Spleen (tissue), 7 donors: ENCODE data around the gene UBE2U.

Source experiments
- POLR2A ChIP-seq, 3 donors: fragments of 450-650 bp; IDR thresholded peaks; one replicate each; pipeline ENCODE4 v1.5.1; 2017; ENCODE audit warnings: antibody characterized with exemption in 3 of 3, mild to moderate bottlenecking in 1 of 3
- POLR2AphosphoS5 ChIP-seq, 3 donors: sonication (generic); formaldehyde crosslinking; IDR thresholded peaks; one replicate each; pipeline ENCODE4 v1.5.1; 2017; ENCODE audit warnings: antibody characterized with exemption in 3 of 3
- TF ChIP-seq, protein P1 (sequence below), 11 experiments: fragments of 200-600 bp in 7 of 11; fragments of 450-650 bp in 4 of 11; sonication (generic) in 4 of 11; IDR thresholded peaks in 8 of 11; conservative IDR thresholded peaks in 3 of 11; 1 replicate in 7 of 11; 2 replicates in 4 of 11; pipeline versions ENCODE4 v1.4.0 to v1.8.0; 2016 to 2021; ENCODE audit warnings: antibody characterized with exemption in 11 of 11, inconsistent platforms in 4 of 11, mild to moderate bottlenecking in 1 of 11
- donor health status: DM: no; HTN: no; CAD: no; lungs with moderate emphysema.
- donor health status: DM: no; HTN: no; CAD: no.
- donor health status: DM: no; HTN: no; CAD: no.

DNA sequence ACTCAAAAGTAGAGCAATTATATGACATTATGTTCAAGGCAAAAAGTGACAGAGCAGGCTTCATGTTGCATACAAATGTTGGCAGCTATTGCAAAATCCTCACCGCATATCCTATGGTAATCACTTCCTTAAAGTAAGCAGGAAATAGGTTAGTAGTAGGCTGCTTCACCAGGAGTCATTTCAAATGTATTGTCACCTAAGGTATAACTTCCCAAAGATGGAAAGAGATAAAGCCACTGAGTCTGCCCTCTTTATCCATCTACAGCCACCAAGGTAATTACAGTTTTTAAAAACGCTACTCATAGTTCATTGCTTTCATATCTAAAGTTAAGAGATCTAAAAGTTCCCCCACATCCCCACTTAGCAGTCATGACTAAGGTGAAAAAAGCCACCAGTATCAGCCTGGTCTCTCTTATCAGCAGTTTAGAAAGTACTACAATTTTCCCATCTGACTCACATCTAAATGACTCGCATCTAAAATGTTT, 31.6 kb upstream of the UBE2U start:
- TF ChIP-seq POLR2AphosphoS5 (IDR thresholded peaks at IDR 0.05) (no peak), POLR2A (IDR thresholded peaks at IDR 0.05) (no peak)
- TF ChIP-seq, protein P1, sequence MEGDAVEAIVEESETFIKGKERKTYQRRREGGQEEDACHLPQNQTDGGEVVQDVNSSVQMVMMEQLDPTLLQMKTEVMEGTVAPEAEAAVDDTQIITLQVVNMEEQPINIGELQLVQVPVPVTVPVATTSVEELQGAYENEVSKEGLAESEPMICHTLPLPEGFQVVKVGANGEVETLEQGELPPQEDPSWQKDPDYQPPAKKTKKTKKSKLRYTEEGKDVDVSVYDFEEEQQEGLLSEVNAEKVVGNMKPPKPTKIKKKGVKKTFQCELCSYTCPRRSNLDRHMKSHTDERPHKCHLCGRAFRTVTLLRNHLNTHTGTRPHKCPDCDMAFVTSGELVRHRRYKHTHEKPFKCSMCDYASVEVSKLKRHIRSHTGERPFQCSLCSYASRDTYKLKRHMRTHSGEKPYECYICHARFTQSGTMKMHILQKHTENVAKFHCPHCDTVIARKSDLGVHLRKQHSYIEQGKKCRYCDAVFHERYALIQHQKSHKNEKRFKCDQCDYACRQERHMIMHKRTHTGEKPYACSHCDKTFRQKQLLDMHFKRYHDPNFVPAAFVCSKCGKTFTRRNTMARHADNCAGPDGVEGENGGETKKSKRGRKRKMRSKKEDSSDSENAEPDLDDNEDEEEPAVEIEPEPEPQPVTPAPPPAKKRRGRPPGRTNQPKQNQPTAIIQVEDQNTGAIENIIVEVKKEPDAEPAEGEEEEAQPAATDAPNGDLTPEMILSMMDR (IDR thresholded peaks at IDR 0.05 in 8 of 11, conservative IDR thresholded peaks at IDR 0.05 in 3 of 11), result no peak
